ENCODE results near the gene UGDH.

GRCh38 chr4:39562792-39563191 is 35.6 kb upstream of the UGDH start:
- no peak for TF ChIP-seq CTCF (IDR thresholded peaks at IDR 0.05)
- no peak for TF ChIP-seq POLR2A (IDR thresholded peaks at IDR 0.05)
